DND-41 (cell line): ENCODE data around the gene PIP5KL1.

Experiments used
- ATAC-seq: fragments of 200-7000 bp; cut with Tn5 transposase; 3 replicates; pipeline ENCODE4 v1.9.1; 2021; ENCODE audit warnings: low read depth; ENCODE audit not compliant: insufficient read depth
- DNase-seq: peaks from one replicate; pipeline ENCODE4 v3.0.0-alpha.2; 2020
- H2AFZ ChIP-seq: 2 replicates; pipeline ENCODE4 v1.6.0; 2012; ENCODE audit warnings: low read depth, low read length
- H3K27ac ChIP-seq: 2 replicates; pipeline ENCODE4 v1.5.1; 2012; ENCODE audit warnings: low read length, inconsistent platforms
- H3K27me3 ChIP-seq: fragments of 200-600 bp; sonication (generic); 2 replicates; pipeline ENCODE4 v1.6.0; 2012; ENCODE audit warnings: low read length, mild to moderate bottlenecking, inconsistent platforms; ENCODE audit not compliant: insufficient read depth, poor library complexity
- H3K36me3 ChIP-seq: 2 replicates; pipeline ENCODE4 v1.5.1; 2012; ENCODE audit warnings: low read length, inconsistent platforms; ENCODE audit not compliant: insufficient read depth
- H3K4me1 ChIP-seq: 2 replicates; pipeline ENCODE4 v1.5.1; 2012; ENCODE audit warnings: mild to moderate bottlenecking, low read length; ENCODE audit not compliant: insufficient read depth
- H3K4me2 ChIP-seq: 2 replicates; pipeline ENCODE4 v1.6.0; 2012; ENCODE audit warnings: mild to moderate bottlenecking, moderate library complexity, low read length, inconsistent platforms; ENCODE audit not compliant: insufficient read depth
- H3K4me3 ChIP-seq, 2 experiments: fragments of 200-600 bp in 1 of 2; shearing (Covaris generic) in 1 of 2; 2 replicates each; pipeline ENCODE4 v1.5.1; 2012 to 2016; ENCODE audit warnings: inconsistent platforms in 2 of 2, low read length in 2 of 2, mild to moderate bottlenecking in 2 of 2, low read depth in 1 of 2, moderate library complexity in 1 of 2
- H3K79me2 ChIP-seq: 2 replicates; pipeline ENCODE4 v1.6.0; 2012; ENCODE audit warnings: low read length, inconsistent platforms; ENCODE audit not compliant: insufficient read depth
- H3K9ac ChIP-seq: 2 replicates; pipeline ENCODE4 v1.6.0; 2012; ENCODE audit warnings: low read depth, mild to moderate bottlenecking, inconsistent platforms, low read length, moderate library complexity
- H3K9me3 ChIP-seq: 2 replicates; pipeline ENCODE4 v1.5.1; 2012; ENCODE audit warnings: low read length, moderate library complexity, mild to moderate bottlenecking, inconsistent platforms; ENCODE audit not compliant: insufficient read depth, severe bottlenecking
- H4K20me1 ChIP-seq: 2 replicates; pipeline ENCODE4 v1.6.0; 2012; ENCODE audit warnings: low read length; ENCODE audit not compliant: insufficient read depth
- EZH2 ChIP-seq: IDR thresholded peaks from 3 replicates; pipeline ENCODE4 v1.6.1; 2012; ENCODE audit warnings: borderline replicate concordance, low read depth, mild to moderate bottlenecking, moderate library complexity, low read length, inconsistent platforms; ENCODE audit not compliant: severe bottlenecking
- TF ChIP-seq, protein P1 (sequence below): IDR thresholded peaks from 2 replicates; pipeline ENCODE4 v1.5.1; 2012; ENCODE audit warnings: borderline replicate concordance, low read length, moderate library complexity, mild to moderate bottlenecking; ENCODE audit not compliant: poor library complexity, severe bottlenecking; ENCODE audit errors: extremely low read depth

Gene PIP5KL1

GRCh38 chr9:127976498-127976897, 45.9 kb upstream of the PIP5KL1 start:
- Histone ChIP-seq H3K9me3 (no peaks in the 10 kb centered on the region), H3K36me3 (no peaks in the 10 kb centered on the region), H3K27ac (no peak overlapping the region), H3K4me1 (peaks cover 45% of the 10 kb centered on the region), H3K27me3 (no peaks in the 10 kb centered on the region), H3K4me2 (peak overlapping the region; percentile 17; the same call in 1 of the 2 replicates), H4K20me1 (peaks cover 58% of the 10 kb centered on the region), H3K79me2 (peaks cover 36% of the 10 kb centered on the region), H2AFZ (no peak overlapping the region), H3K9ac (no peak overlapping the region), H3K4me3 (no peak overlapping the region)
- no peak for DNase-seq
- no peak for ATAC-seq
- TF ChIP-seq, protein P1, sequence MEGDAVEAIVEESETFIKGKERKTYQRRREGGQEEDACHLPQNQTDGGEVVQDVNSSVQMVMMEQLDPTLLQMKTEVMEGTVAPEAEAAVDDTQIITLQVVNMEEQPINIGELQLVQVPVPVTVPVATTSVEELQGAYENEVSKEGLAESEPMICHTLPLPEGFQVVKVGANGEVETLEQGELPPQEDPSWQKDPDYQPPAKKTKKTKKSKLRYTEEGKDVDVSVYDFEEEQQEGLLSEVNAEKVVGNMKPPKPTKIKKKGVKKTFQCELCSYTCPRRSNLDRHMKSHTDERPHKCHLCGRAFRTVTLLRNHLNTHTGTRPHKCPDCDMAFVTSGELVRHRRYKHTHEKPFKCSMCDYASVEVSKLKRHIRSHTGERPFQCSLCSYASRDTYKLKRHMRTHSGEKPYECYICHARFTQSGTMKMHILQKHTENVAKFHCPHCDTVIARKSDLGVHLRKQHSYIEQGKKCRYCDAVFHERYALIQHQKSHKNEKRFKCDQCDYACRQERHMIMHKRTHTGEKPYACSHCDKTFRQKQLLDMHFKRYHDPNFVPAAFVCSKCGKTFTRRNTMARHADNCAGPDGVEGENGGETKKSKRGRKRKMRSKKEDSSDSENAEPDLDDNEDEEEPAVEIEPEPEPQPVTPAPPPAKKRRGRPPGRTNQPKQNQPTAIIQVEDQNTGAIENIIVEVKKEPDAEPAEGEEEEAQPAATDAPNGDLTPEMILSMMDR, result no peak
- TF ChIP-seq EZH2, result no peak

GRCh38 chr9:127975376-127976315, 45.1 kb upstream of the PIP5KL1 start:
- Histone ChIP-seq H3K27me3 (no peaks in the 10 kb centered on the region), H3K4me3 (no peak overlapping the region), H2AFZ (no peak overlapping the region), H3K9me3 (no peaks in the 10 kb centered on the region), H4K20me1 (peaks cover 64% of the 10 kb centered on the region), H3K4me1 (peaks cover 41% of the 10 kb centered on the region), H3K9ac (no peak overlapping the region), H3K27ac (no peak overlapping the region; the same call in 1 of the 2 replicates), H3K36me3 (no peaks in the 10 kb centered on the region), H3K4me2 (peak overlapping the region; percentile 31), H3K79me2 (peaks cover 36% of the 10 kb centered on the region)
- DNase-seq (no peak), ATAC-seq (no peak)
- TF ChIP-seq, protein P1, result no peak
- TF ChIP-seq EZH2, result no peak

DNA sequence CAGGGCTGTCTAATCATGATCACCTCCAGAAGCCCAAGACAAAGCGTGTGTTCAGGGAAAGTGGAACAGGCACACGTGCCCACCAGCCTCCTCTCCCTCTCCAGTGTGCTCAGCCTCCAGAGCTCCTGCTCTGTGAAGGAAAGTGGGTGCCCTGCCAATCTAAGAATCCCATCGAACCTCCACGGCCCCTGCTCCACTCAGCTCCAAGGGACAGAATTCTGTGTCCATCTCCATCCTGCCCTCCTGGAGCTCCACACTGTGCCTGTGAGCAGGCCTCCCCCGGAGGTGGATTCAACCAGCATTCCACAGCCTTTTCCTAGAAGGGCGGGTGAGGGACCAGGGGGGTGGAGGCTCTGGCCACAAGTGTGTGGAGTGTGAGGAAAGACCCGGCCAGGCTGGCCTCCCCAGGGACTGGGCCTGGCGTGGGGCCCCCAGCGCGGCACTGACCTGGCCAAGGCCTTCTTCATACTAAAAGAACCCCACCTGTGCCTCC, 44.2 kb upstream of the PIP5KL1 start:
- no peak overlapping the region for H3K27ac ChIP-seq
- peaks cover 65% of the 10 kb centered on the region for H4K20me1 ChIP-seq
- peaks cover 33% of the 10 kb centered on the region for H3K79me2 ChIP-seq
- no peak for ATAC-seq
- H3K4me2 ChIP-seq, result no peak overlapping the region
- no peaks in the 10 kb centered on the region for H3K9me3 ChIP-seq
- H2AFZ ChIP-seq, result no peak overlapping the region
- peaks cover 36% of the 10 kb centered on the region for H3K4me1 ChIP-seq
- no peak for DNase-seq
- H3K27me3 ChIP-seq, result no peaks in the 10 kb centered on the region
- no peak for TF ChIP-seq EZH2
- TF ChIP-seq, protein P1, result no peak
- no peaks in the 10 kb centered on the region for H3K36me3 ChIP-seq
- H3K9ac ChIP-seq, result no peak overlapping the region
- H3K4me3 ChIP-seq, result no peak overlapping the region
